Heart right ventricle (tissue), 16 donors: ENCODE results near the gene WNT1. TPM values are rescaled to one million over a fixed set of nuclear protein-coding genes. Genes with fewer than 3 reads are reported as not detected.

ENCODE experiments used
- ATAC-seq, 8 donors: fragments of 200-7000 bp; cut with Tn5 transposase; one replicate each; pipeline ENCODE4 v1.9.1; 2020; ENCODE audit warnings: mild to moderate bottlenecking in 8 of 8, moderate library complexity in 8 of 8, moderate number of reproducible peaks in 1 of 8
- DNase-seq, 2 donors: peaks; one replicate each; pipeline ENCODE4 v3.0.0-alpha.2; 2020
- H3K27ac ChIP-seq, 10 donors: fragments of 200-600 bp; sonication (generic) in 2 of 10; one replicate each; pipeline versions ENCODE4 v1.5.0 to v1.8.0; 2020 to 2022; ENCODE audit warnings: mild to moderate bottlenecking in 3 of 10
- H3K27me3 ChIP-seq, 7 donors: fragments of 200-600 bp; one replicate each; pipeline ENCODE4 v1.8.0; 2021 to 2022; ENCODE audit warnings: mild to moderate bottlenecking in 2 of 7
- H3K36me3 ChIP-seq, 9 donors: fragments of 200-600 bp; sonication (generic) in 1 of 9; one replicate each; pipeline versions ENCODE4 v1.5.0 to v1.8.0; 2020 to 2022; ENCODE audit warnings: mild to moderate bottlenecking in 2 of 9
- H3K4me1 ChIP-seq, 9 donors: fragments of 200-600 bp; sonication (generic) in 1 of 9; one replicate each; pipeline versions ENCODE4 v1.5.0 to v1.8.0; 2020 to 2022; ENCODE audit warnings: mild to moderate bottlenecking in 4 of 9
- H3K4me3 ChIP-seq, 10 donors: fragments of 200-600 bp; sonication (generic) in 2 of 10; one replicate each; pipeline versions ENCODE4 v1.5.0 to v1.8.0; 2020 to 2022; ENCODE audit warnings: mild to moderate bottlenecking in 7 of 10, moderate library complexity in 2 of 10
- H3K9me3 ChIP-seq, 11 donors: fragments of 200-600 bp in 10 of 11; sonication (generic) in 2 of 11; one replicate each; pipeline versions ENCODE4 v1.5.0 to v1.8.0; 2013 to 2022; ENCODE audit warnings: mild to moderate bottlenecking in 2 of 11, control low read depth in 1 of 11, moderate library complexity in 1 of 11
- CTCF ChIP-seq, 9 donors: fragments of 200-600 bp; sonication (generic) in 2 of 9; IDR thresholded peaks; one replicate each; pipeline versions ENCODE4 v1.5.0 to v1.8.0; 2021 to 2022; ENCODE audit warnings: antibody characterized with exemption in 9 of 9, mild to moderate bottlenecking in 5 of 9, moderate library complexity in 1 of 9
- WGBS, 2 donors: extraction: QIAGEN DNeasy Blood & Tissue Kit; methylation state at CpG; one replicate each; pipeline ENCODE4 v1.1.7; 2013; ENCODE audit warnings: inconsistent platforms in 1 of 2; 5-methylcytosine and 5-hydroxymethylcytosine counted together
- intact Hi-C, 10 donors: fragments of 100-400 bp; cut with DNase I; formaldehyde crosslinking; loops; one replicate each; pipeline versions ENCODE4 v1.11.1 to v1.14.2; 2022
- polyA plus RNA-seq, 2 donors: library from polyadenylated mRNA; stranded (reverse); fragments of 200-250 nt; gene quantifications; one replicate each; pipeline ENCODE4 v1.2.3, GENCODE V29; 2013
- total RNA-seq, 10 donors: library from RNA; stranded (reverse); fragmentation: NEBNext Ultra II Directional in 3 of 10; extraction: Animal tissue kit (Norgen Biotek cat#: 25700) in 3 of 10; gene quantifications; one replicate each; pipeline versions ENCODE4 v1.2.1 to v1.2.4, GENCODE V29; 2021 to 2023
- donor health status: Arrhythmogenic right ventricular cardiomyopathy.
- donor health status: ischemic (EF 13 %, LVEDD 7.1; RV severe dilation, severe dysfunction).
- donor health status: healthy with polysubstance abuse.
- donor health status: DM: no; HTN: yes; CAD: no.
- donor health status: DM: no; HTN: no; CAD: no.
- donor health status: ischemic (EF 25% LVEDD 6.9; RV normal size, moderate dysfunction).
- donor health status: ischemic (EF 25% LVEDD 5.7; RV mildly dilated, moderate dysfunction).
- donor health status: healthy.
- donor health status: DM: yes; HTN: yes; CAD: no.
- donor health status: Ischemic cardiomyopathy.
- donor health status: ischemic (EF 35%, LVEDD 5.7; RV mildly dilated, moderate dysfunction).
- donor health status: nonischemic (EF 11% LVEDD 7.7; RV severe dilation, severe dysfunction).
- donor health status: DM: yes; HTN: yes; CAD: no.
- donor health status: PGD.
- donor health status: ischemic (EF 29% LVEDD 5.4; RV normal size, mild dysfunction).
- donor health status: nonischemic (EF 23%, LVEDD 6.1; RV moderate dilation, normal function).

WNT1 gene
- total and polyA plus RNA-seq, 12 donors, result not detected

DNA sequence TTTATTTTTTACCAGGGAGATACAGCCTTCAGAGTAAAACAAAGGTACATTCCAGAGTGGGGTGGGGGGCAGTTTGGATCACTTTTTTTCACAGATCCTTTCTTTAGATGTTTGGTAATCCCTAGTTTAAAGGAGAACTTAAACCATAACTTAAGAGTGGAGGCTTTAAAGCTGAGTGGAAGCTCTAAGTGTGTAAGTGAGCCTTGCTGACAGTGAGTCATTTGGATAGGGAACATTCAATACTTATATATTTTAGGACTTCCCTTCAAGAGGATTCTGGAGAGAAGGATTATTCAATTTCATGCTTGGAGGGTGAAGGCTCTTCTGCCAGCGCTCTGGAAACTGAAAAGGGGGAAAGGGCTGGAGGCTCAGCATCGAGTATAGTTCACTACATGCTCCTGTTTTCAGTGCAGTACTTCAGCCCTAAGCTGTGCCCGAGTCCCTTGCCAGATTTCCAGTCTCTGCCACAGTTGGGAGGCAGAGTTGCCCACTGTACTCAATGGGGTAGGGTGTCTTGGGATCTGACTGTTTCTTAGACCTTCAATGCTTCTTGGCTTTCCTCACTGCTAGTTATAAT, 32.1 kb downstream of the WNT1 start:
- Histone ChIP-seq H3K4me3 (no peak overlapping the region), H3K4me1 (peaks cover 0 to 20% (median 10%) of the 10 kb centered on the region in 9 donors), H3K36me3 (peaks cover 0 to 76% (median 37%) of the 10 kb centered on the region in 9 donors), H3K9me3 (no peaks in the 10 kb centered on the region), H3K27me3 (no peaks in the 10 kb centered on the region), H3K27ac (no peak overlapping the region)
- WGBS, 2 donors, result 87 to 93% methylated on average over 3 of the region's 3 CpGs
- DNase-seq, result no peak
- no peak for ATAC-seq
- intact Hi-C loops, result no loop called here
- no peak for TF ChIP-seq CTCF (IDR thresholded peaks at IDR 0.05)

GRCh38 chr12:49012739-49013138, 34.6 kb downstream of the WNT1 start:
- H3K36me3 ChIP-seq, result peaks cover 0 to 59% (median 26%) of the 10 kb centered on the region in 9 donors
- H3K4me1 ChIP-seq, result peaks cover 0 to 45% (median 27%) of the 10 kb centered on the region in 9 donors
- H3K4me3 ChIP-seq, result no peak overlapping the region
- no peaks in the 10 kb centered on the region for H3K27me3 ChIP-seq
- DNase-seq, result no peak
- H3K9me3 ChIP-seq, result no peaks in the 10 kb centered on the region
- no peak for ATAC-seq
- intact Hi-C loops, result no loop called here
- no peak for TF ChIP-seq CTCF (IDR thresholded peaks at IDR 0.05)
- no peak overlapping the region for H3K27ac ChIP-seq

DNA sequence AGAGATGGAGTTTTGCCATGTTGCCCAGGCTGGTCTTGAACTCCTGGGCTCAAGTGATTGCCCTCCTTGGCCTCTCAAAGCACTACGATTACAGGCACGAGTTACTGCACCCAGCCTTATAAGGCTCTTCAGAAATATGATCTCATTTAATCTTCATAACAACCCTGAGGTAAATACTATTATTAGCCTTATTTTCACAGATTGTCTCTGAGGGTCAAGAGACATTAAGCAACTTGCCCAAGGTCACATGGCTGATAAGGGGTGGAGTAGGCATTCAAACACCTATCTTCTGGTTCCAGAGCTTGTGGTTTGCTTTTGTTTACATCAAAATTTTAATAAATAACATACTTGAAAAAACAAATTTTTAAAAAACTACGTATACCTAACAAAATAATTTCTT, 35.3 kb downstream of the WNT1 start:
- DNase-seq (no peak), ATAC-seq (no peak)
- intact Hi-C loops, result no loop called here
- TF ChIP-seq CTCF (IDR thresholded peaks at IDR 0.05), result no peak
- 75 to 76% methylated on average over 3 of the region's 3 CpGs for WGBS, 2 donors
- Histone ChIP-seq H3K27me3 (no peaks in the 10 kb centered on the region), H3K4me3 (no peak overlapping the region), H3K36me3 (peaks cover 0 to 53% (median 23%) of the 10 kb centered on the region in 9 donors), H3K9me3 (no peaks in the 10 kb centered on the region), H3K4me1 (peaks cover 0 to 50% (median 30%) of the 10 kb centered on the region in 9 donors), H3K27ac (no peak overlapping the region)

DNA sequence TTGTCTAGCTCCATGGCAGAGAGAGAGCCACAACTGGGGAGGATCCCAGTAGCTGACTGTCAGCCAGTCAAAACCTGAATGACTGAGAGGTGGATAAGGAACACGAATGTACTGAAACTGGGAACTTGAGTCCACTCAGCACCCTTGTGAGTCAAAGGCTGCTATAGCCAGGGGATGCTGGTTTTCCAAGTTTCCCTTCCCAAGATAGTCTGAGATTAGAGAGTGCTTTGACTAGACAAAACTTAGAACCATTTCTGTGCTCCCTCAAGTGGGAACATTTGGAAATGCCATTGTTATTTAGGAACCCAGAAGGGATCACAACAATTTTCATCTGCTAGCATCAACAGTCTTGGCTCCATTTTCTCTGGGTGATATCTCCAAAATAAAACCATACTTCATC, 36.4 kb downstream of the WNT1 start:
- no peak for ATAC-seq
- peaks cover 0 to 43% (median 21%) of the 10 kb centered on the region in 9 donors for H3K36me3 ChIP-seq
- peak overlapping the region in 3 of 10 donors; percentile 4 to 13 (median 11) for H3K27ac ChIP-seq
- H3K9me3 ChIP-seq, result no peaks in the 10 kb centered on the region
- intact Hi-C loops, result no loop called here
- no peaks in the 10 kb centered on the region for H3K27me3 ChIP-seq
- TF ChIP-seq CTCF (IDR thresholded peaks at IDR 0.05), result peak in 6 of 9 donors; percentile 12 to 41 (median 29)
- H3K4me1 ChIP-seq, result peaks cover 0 to 56% (median 36%) of the 10 kb centered on the region in 9 donors
- no peak overlapping the region for H3K4me3 ChIP-seq
- WGBS, 2 donors, result 23 to 49% methylated on average over 1 of the region's 1 CpG
- no peak for DNase-seq
